AG10803 (cell line): ENCODE measurements around the gene ARG1.
A peak's percentile ranks its signal among the peaks of the same experiment; 100 is the strongest.

Experiments used
- DNase-seq: peaks from one replicate; pipeline ENCODE4 v3.0.0; 2010; ENCODE audit warnings: low read depth
- H3K4me3 ChIP-seq: 2 replicates; pipeline ENCODE4 v1.5.1; 2011; ENCODE audit warnings: mild to moderate bottlenecking, low read length, control low read depth
- TF ChIP-seq, protein P1 (sequence below): conservative IDR thresholded peaks from 2 replicates; pipeline ENCODE4 v1.5.1; 2011; ENCODE audit warnings: mild to moderate bottlenecking, low read length, control low read depth, inconsistent platforms

ARG1 gene

DNA sequence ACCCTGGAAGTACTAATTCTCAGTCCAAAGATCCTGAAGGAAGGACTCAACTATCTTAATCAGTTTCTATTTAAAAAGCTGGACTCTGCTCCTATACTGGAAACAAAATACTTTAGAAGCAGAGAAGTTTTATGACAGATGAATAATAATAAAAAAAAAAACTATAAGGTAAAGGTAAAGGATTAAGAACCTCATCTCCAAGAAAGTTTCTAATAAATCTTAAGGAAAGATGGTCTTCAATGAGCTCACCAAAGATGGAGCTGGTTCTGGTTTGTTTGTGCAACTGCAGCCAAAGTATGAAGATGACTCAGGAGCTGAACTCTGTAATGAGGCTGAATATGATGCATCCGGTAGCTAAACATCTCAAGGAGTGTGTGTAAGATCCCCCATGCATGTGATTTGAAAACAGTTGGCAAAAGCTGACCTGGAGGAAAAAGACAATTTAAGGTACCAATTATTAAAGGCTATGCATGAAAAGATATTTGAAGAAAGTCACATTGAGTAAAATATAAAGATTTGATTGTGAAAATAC lies 29.8 kb downstream of the ARG1 start:
- TF ChIP-seq, protein P1, sequence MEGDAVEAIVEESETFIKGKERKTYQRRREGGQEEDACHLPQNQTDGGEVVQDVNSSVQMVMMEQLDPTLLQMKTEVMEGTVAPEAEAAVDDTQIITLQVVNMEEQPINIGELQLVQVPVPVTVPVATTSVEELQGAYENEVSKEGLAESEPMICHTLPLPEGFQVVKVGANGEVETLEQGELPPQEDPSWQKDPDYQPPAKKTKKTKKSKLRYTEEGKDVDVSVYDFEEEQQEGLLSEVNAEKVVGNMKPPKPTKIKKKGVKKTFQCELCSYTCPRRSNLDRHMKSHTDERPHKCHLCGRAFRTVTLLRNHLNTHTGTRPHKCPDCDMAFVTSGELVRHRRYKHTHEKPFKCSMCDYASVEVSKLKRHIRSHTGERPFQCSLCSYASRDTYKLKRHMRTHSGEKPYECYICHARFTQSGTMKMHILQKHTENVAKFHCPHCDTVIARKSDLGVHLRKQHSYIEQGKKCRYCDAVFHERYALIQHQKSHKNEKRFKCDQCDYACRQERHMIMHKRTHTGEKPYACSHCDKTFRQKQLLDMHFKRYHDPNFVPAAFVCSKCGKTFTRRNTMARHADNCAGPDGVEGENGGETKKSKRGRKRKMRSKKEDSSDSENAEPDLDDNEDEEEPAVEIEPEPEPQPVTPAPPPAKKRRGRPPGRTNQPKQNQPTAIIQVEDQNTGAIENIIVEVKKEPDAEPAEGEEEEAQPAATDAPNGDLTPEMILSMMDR: no peak
- no peak overlapping the region for H3K4me3 ChIP-seq
- peak; percentile 84 for DNase-seq

DNA sequence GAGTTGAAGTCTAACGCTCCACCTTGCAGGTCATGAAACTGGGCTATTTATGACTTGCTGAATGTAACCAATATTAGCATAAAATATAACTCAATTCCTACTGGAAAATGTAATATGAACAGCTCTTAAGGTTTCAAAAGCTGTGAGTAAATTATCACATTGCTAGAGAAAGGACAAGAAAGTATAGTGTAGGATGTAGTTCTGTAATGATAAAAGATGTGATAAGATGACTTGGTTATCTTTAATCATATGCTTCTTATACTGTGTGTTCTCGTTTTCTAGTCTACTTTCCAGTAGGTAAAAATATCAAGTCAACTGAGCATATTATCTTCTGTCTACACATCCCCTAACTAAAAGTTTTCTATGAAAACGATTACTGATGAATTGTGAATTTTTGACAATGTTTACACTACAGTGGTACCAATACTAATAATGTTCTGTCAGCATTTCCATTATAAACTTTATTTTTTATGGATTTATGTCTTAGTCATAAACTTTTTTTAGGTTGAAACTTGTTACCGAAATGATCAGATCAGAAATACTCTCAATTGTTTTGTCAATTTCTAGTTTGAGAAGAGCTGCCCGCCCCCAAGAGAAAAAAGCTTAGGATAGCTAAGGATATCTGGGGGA lies 40.4 kb downstream of the ARG1 start:
- no peak for DNase-seq
- H3K4me3 ChIP-seq: no peak overlapping the region
- TF ChIP-seq, protein P1: no peak

GRCh38 chr6:131615275-131615674 lies 42.2 kb downstream of the ARG1 start:
- TF ChIP-seq, protein P1: no peak
- no peak overlapping the region for H3K4me3 ChIP-seq
- DNase-seq: no peak

DNA sequence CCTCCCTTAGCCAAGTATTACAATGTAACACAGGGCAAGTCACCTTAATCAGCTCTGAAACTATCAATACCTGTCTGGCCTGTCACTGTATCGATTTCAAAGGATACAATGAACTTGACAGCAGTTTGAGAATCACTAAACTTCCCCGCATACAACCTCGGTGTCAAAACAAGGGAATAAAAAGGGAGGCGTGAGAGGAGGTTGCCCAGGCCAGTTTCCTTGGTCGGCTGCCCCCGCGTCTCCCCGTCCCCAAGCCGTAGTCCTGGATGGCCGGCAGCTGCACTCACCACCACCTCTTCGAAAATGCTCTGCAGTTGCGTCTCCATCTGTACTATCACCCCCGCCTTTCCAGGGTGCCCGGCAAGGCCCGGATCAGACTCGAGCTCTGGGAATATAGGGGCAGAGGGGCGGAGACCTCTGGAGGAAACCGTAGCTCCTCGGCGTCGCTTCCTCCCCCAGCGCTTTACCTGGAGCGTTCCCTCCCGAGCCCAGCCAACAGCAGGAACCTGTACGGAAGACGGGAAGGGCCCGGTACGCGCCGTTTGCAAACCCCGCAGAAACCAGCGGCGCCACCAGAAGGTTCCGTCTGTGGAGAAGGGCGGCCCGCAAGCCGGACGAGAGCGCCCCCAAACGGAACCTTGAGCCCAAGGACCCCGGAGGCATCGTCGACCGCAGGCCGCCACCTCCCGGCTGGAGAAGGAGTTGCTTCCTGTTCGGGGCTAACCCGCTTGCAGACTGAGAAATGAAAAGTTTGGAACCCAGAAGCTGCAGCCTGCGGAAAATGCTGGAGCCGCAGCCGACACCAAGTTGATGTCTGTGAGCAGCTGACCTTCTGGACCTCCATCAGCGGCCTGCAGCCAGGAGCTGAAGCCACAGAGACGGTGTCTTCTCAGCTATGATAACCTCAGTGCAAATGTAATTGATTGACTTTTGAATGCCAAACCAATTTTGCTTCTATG lies 55.0 kb downstream of the ARG1 start, which contains the start of gene MED23:
TSS of gene MED23 (minus strand) at position 519 of the 959 bp plus-strand sequence. CDS start at position 326, 193 bp downstream.
- peak within 1 kb of the TSS; percentile 85 for H3K4me3 ChIP-seq
- peak; percentile 93 for DNase-seq
- TF ChIP-seq, protein P1: peak; percentile 97

- TF ChIP-seq, protein P1: no peak; the same call in 1 of the 2 replicates
- DNase-seq: peak; percentile 10
These were observed 55.7 kb downstream of the ARG1 start for GRCh38 chr6:131628726-131629125.

GRCh38 chr6:131629651-131630050 lies 56.6 kb downstream of the ARG1 start:
- no peak for DNase-seq
- H3K4me3 ChIP-seq: no peak overlapping the region
- TF ChIP-seq, protein P1: no peak

More at GRCh38 chr6:131628726-131629125, 55.7 kb downstream of the ARG1 start:
- no peak overlapping the region; the same call in 1 of the 2 replicates for H3K4me3 ChIP-seq
